GM18502 (cell line): ENCODE measurements around the gene IFIH1.

Source experiments
- ATAC-seq: cut with Tn5 transposase; IDR thresholded peaks from one replicate; pipeline ENCODE4 v1.9.1; 2021; ENCODE audit warnings: mild to moderate bottlenecking; ENCODE audit not compliant: unreplicated experiment, poor library complexity

The IFIH1 gene

DNA sequence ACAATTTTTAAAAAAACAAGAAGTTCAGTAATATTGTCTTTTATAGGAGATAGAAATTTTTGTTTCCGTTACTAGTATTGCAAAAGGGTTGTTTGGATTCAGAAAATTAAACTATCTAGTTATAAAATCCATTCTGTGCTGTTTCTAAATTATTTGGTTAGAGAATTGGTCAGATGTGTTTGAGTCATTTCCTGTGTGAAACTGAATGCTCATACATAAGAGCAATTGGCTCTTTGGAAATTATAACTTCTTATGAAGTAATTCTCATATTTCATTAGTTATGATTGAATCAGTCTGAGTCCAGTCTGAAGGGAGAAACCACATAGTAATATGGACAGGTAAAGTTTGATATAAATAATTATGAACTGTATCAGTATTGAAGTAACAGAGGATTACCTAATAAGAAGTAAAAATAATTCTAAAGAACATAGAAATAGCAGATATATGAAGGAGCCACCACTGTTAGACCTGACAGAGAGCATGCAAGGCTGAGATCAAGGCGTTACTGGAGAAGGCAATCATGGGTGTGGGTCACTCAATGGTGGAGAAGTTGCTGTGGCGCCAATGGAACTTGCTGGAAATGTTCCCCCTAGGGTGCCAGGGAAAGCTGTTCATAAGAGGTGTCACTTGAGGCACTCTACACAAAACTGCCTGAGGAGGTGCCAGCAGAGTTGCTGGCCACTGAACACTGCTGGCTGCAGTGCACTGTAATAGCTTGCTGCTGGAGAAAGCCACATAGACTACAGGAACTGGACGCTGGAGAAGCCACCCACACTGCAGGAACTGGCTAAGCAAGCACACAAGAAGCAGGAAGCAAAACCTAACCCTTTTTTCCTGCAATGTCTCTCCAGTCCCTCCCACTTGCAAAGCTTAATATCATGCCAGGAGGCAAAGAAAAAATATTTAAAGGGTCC lies 57.2 kb downstream of the IFIH1 start:
- peak; percentile 70 for ATAC-seq

DNA sequence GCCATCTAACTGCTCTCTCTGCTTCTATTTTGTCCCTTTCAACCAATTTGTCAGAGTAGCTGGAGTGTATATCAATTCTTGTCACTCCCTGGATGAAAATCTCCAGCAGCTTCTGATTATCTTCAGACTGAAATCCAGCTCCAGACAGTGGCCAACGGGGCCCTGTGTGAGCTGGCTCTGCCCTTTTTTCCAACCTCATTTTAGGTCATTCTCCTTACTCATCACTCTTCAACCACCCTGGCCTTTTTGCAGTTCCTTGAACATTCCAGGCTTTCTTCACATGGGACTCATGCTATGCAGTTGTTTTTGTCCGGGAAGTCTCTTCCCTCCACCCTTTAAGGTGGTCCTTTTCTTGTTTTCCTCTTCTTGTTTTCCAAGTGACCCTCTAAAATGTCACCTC lies 59.8 kb downstream of the IFIH1 start:
- no peak for ATAC-seq

DNA sequence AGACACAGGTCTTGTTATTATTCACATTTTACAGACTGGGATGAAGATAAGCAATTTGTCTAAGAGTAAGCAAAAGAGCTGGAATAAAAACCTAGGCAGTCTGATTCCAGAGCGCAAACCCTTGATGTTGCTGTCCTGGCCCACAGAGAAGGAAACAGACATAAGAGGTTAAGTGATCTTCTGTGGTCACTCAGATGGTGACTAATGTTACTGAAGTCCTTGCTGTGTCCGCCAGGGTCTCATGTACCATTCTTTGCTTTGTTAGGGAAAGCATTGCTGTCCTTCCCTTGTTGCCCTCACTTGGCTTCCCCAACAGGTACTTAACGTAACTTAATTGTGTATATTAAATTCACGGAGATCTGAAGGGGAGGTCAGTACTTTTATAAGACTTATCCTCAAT lies 60.3 kb downstream of the IFIH1 start:
- no peak for ATAC-seq

DNA sequence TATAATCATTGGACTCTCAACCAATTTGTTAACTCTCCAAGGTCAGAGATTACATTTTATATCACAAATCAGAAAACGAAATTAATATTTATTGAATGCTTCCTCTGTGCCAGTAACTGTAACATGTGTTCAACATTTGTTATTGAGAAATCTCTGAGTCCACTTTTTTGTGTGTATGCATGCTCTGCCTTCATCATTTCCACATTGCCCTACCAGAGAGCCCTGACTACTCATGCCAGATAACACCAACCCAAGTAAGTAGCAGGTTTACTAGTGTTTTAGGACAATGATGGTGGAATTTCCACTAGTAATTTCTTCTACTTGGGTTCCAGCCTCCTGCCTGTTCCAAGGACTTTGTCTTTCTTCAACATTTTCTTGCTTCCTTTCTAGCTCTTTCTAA lies 61.1 kb downstream of the IFIH1 start:
- ATAC-seq: no peak

DNA sequence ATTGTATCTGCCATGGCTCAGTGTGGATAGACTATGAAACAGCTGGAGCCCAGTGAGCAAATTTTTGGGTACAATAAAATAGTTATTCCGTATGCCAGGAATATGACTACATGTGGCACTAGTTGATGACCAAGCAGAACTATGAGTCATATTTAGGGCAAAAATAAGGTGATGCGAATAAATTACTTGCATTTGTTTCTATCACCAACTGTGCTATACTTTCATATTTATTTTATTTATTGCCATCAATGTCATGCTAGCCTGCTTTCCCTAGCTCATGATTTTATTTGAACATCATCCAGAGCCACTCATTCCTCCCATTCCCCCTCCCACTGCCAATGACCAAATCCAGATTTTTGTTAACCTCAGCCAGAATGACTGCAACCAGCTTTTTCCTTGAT lies 61.9 kb downstream of the IFIH1 start:
- no peak for ATAC-seq

DNA sequence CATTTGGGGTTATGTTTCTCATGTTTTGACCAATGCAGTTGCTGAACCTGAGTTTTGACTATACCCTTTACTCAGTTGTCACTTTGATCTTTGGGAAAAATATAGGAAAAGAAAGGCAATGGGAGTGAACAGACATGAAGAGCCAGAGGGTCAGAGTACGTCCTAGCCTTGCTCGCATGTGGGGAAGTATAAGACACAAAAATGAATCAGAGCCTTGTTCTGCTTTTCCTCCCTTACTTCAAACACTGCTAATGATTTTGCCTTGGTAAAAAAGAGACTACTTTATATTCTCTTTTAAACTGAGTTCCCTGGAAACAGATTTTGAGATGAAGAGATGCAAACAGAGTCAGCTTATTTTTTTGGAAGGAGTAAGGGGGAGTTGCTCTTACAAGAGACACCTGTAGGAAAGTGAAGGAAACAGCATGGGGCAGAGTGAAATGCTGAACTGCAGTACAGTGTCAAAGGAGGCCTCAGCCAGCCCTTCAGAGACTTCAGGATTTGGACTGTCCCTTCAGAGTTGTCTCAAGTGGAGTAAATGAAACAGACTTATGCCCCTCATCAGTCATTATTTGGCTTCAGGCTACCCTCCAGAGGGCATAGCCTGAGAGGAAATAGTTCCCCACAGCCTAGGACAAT lies 64.1 kb downstream of the IFIH1 start:
- no peak for ATAC-seq

DNA sequence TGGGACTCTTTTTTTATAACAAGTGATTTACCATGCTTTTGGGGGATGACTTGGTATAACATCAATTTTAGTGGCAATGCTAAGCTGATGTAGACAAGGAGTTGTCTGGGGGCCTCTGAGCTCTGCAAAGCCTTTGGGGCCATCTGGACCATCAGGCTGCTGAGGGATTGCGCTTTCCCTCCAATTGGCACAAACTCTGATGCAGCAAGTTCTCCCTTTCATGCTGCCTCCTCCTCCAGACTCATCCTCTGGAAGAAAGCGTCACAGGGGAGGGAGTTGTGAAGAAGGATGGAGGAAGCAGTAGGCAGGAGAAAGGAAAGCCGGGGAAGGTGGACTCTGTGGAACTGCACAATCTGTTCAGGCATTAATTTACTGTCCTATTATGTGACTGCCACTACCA lies 65.0 kb downstream of the IFIH1 start:
- ATAC-seq: no peak

DNA sequence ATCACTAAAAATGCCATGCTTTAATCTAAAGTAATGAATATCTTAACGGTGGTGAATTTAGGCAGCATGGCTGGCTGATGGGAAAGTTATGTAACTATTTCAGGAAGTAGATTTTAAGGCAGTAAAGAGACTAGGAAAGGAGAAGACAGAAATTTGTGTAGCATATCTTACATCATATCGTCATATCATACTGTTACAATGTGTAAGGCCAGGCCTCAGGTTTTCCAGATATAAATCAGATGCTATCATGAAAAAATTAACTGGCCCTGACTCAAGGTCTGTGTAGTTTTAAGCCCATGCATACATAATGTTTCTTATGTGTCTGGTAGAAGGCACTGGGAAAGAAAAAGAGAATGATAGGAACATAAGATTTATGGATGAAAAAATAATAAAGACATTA lies 66.3 kb downstream of the IFIH1 start:
- ATAC-seq: no peak

DNA sequence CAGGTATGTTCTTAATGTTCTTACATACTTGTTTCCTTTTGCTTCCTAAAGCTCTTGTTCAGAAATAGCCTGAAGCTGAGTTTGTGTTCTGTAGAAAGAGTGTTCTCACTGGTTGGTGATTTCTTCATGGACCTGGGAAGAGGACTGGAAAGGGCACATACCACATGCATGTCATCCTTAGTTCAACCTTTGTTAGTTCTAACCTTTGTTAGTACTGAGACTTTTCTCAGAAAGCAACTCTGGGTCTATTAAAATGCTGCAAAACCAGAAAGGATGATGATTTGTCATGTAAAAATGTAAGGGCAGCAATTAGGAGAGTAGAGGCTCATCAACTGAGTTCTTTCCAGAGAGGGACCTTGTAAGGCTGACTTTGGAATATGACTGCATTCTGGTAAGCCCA lies 72.7 kb downstream of the IFIH1 start:
- ATAC-seq: no peak

DNA sequence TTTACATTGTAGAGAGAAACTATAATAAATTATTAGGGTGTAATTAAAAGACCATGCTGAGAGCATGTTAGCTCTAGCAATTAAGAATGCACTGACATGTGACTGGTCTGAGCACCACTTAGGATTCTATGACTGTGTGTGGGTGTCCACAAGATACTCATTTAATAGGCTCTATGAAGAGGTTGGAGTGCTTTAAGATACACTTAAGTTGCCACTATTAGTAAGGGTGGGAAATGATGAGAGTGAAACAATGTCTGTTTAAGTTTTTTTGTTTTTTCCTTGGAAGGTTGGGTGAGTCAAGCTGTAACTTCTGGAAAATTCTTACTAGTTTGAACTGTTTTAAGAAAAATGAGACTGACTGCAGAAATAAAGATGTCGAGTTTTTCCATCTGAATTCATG lies 73.4 kb downstream of the IFIH1 start:
- no peak for ATAC-seq

DNA sequence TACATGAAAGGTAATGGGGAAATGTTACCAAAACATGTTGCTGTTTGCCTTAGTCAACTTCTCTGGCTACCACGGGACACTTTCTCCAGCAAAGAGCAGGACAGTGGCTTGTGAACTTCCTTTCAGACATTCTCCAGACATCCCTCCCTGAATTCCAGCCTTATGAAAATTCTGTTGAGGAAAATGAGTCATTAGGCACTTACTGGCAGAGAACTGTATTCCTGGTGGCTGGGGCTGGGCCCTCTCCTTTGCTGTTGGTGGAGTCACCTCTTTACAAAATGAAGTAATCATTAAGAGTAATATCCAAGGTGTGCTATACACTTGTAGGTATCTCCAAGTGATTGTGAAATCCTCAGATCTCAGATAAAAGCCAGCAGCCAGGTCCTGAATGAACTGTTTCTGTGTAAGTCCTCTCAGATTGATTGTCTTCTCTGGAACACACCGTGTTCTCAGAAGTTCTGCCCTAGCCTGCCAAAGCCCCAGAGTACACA lies 73.9 kb downstream of the IFIH1 start:
- no peak for ATAC-seq

DNA sequence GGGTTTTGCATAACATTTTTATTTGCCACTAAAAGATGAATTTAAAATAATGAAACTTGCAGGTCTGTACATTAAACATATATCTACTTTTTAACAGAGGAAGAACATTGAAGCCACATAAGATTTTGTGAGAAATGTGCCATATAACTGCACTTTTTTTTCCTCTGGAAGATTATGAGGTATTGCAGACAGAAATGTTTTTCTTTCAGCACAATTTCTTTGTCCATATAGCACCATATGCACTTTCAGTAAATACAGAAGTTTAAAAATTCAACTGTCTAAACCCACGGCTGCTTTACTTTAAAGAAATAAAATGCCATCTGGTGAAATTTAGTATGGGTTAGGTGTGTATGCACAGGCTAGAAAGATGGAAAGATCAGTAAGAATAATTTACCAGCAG lies 74.8 kb downstream of the IFIH1 start:
- ATAC-seq: no peak

DNA sequence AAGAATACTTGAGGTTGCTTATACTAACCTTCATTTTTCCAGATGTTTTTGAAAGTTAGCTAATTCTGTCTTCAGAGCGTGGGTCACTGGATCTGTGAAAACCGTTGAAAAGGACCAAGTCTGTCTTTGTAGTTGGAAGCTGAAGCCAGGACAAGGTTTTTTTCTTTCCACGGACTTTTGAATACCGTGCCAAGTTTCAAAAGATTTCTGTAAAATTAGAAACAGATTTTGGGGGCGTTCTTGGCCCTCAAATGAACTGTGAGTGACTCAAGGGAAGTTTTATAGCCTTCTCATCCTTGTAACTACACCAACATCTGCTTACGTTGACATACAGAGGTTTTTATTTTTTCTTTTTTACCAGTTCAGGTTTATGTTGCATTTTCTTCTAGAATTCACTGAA lies 75.2 kb downstream of the IFIH1 start, which contains the start of gene FAP:
FAP (minus strand) TSS at position 152 of the 400 bp plus-strand sequence; CDS start at position 34, 118 bp downstream.
- ATAC-seq: no peak

DNA sequence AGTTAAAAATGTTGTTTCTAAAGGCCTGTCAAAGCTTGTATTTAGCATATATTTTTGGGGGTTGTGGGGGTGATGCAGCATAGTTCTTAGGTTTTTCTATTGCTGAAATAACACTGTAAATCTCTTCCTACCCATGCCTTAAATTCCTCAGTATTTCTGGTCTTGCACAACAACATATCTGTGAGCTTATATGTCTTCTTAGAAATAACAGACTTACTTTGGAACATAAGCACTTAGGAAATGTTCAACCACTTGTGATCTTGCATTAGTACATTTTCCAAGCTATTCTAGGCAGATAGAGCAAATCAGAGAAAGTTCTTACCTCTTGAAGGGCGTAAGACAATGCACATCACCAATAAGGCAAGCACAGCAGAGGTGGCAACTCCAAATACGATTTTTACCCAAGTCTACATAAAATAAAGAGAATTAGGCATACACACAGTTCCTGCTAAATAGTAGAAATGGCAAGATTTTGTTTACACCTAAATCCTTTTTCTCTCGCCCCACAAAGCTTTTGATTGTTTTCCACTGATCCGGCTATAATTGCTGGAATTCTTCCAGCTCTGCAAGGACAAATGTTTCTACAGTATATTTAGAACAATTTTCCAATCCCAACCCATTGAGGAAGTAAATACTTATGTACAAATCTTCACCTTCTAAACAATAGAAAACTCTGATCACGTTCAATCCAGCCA lies 75.8 kb downstream of the IFIH1 start:
- no peak for ATAC-seq

DNA sequence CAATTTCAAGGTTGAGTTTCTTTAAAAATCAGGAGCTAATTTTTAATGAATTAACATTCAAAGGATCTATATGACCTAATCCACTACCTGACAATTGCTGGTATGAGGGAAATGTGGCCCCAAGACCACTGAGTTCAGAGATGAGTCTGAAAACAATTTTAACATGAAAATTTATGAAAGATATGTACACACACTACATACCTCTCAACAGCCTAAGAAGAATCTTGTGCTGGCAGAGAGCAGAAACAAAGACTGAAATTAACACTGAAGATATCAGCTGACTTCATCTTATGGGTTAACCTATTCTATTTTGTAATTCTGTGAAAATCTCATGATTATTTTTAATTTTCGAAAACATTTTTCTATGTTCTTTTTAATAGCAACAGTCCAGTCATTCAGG lies 76.9 kb downstream of the IFIH1 start:
- no peak for ATAC-seq

DNA sequence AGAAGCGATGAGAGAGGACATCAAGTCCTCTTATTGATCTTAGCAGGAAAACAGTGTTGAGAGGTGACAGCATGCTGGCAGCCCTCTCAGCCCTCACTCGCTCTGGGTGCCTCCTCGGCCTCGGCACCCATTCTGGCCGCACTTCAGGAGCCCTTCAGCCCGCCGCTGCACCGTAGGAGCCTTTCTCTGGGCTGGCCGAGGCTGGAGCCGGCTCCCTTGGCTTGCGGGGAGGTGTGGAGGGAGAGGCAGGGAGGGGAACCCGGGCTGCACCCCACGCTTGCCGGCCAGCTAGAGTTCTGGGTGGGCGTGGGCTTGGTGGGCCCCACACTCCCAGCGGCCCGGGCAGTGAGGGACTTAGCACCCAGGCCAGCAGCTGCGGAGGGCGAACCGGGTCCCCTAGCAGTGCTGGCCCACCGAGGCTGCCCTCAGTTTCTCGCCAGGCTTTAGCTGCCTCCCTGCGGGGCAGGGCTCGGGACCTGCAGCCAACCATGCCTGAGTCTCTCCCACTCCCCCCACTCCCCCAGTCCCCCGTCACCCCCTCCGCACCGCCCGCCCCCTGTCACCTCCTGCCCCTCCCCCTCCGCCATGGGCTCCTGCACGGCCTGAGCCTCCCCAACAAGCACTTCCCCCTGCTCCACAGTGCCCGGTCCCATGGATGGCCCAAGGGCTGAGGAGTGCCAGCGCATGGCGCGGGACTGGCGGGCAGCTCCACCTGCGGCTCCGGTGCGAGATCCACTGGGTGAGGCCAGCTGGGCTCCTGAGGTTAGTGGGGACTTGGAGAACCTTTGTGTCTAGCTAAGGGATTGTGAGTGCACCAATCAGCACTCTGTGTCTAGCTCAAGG lies 83.6 kb downstream of the IFIH1 start:
- ATAC-seq: no peak

DNA sequence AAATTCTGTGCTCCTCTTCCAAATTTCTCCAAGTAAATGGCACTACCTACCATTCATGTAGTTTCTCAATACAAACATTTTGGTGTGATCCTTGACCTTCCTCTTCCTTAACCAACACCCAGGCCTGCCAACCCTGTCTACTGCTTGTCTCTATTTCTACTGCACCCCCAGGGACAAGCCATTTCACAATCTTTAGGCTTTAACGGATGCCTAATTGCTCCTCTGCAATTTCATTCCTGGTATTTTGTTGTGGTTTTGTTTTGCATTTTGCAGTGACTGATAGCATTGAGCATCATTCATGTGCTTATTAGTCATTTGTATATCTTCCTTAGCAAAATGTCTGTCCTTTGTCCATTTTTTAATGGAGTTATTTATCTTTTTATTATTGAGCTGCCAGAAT lies 85.3 kb downstream of the IFIH1 start:
- no peak for ATAC-seq

DNA sequence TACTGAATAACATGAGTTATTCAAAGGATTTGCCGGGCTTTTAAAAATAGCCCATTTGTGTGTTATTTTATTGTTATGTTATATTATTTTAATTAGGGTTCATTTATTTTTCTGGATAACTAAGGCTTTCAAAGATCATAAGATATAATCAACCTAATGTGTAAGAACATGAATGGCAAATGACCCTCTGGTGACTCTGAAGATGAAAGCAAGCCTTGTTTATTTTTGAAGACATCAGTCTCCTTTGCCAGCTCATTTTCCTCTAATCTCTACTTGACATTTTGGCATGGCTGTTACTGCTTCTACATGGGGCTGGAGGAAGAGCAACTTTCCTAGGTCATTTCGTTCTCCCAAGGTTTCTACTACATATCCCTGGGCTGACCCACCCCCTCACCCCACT lies 85.8 kb downstream of the IFIH1 start:
- ATAC-seq: no peak

DNA sequence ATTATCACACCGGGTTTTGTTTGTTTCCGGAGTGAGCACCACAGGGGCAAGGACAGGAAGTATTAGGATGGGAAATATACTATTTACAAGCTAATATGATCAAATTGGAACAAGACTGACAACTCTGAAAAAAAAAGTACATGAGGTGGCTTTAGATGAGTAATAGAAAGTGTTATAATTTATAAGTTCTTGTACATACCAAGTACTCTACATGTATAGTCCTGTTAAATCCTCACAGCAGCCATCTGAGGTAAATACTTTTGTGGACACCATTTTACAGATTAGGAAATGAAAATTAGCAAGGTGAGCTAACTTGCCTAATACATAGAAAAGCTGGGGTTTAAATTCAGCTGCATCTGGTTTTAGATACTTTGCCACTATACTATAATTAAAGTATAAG lies 86.5 kb downstream of the IFIH1 start:
- no peak for ATAC-seq

DNA sequence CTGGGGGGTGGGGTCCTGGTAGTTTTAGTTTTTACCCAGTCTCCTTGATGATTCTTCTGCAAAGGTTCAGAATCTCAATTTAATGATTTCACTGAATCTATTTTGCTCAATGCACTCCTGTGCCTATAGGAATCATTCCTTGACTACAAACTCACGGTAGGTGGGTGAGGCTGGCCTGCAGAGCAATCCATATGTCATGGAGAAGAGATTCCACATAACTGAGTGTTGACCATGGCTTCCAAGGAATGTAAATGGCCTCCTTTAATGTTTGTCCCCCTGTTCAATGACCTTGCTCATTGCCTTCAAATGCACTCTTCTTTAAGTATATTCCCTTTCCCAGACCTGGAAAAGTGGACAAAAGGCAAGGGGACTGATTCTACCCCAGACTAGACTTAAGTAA lies 87.7 kb downstream of the IFIH1 start:
- no peak for ATAC-seq
